EL (cell line): ENCODE results near the gene ERI2.
"Not testable (repeated sequence)": the region's sequence is repeated elsewhere in the genome, so short reads cannot be mapped to it uniquely, and the experiment has no call there.

Source experiments
- DNase-seq: peaks from one replicate; pipeline ENCODE4 v3.0.0-alpha.2; 2016

ERI2 gene

DNA sequence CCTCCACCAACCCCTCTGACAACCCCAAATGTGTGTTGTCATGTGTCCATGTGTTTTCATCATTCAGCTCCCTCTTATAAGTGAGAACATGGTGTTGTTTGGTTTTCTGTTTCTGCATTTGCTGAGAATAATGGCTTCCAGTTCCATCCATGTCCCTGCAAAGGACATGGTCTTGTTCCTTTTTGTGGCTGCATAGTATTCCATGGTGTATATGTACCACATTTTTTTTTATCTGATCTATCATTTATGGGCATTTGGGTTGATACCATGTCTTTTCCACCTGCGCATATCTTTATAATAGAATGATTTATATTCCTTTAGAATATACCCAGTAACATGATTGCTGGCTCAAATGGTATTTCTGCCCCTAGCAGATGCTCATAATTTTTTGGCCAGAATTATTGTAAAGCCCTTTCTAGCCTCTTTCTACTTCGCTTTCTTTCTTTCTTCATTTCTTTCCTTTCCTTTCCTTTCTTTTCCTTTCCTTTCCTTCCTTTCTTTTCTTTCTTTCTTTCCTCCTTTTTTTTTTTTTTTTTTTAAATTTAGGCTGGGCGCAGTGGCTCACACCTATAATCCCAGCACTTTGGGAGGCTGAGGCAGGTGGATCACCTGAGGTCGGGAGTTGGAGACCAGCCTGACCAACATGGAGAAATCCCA is 12.8 kb upstream of the ERI2 start:
- DNase-seq = no peak

DNA sequence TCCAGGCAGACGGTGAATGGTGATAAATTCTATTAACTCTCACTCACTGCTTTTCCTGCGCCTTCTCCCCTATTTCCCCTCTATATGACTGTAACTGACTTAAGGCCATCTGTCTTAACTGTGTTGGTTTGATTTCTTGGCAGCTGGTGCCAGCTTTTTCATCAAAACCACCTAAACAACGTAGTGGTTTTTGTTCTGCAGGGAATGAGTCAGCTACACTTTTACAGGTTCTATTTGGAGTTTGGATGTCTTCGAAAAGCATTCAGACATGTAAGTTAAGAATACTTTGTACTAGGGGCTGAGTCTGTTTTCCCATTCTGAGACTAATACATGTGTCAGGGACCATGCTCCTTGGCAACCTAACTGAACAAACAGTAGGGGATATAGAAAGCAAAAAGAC is 8.5 kb upstream of the ERI2 start:
- no peak for DNase-seq

DNA sequence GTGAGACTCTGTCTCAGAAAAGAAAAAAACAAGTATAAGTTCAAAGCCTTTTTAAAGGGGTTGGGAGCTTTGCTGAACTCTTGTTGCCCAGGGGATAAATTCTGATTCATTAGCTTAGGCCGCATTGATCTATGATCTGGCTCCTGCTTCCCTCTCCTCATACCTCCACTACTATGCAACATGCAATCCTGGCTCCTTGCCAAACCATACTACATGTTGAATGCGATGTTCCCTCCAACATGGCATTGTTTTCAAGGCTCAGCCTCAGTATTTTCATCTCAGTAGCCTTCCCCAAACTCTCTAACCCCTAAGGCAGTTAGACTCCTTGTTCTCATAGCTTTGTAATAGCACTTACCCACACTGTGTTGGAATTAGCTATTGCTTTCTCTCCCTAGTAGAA is 6.2 kb upstream of the ERI2 start:
- DNase-seq = no peak

DNA sequence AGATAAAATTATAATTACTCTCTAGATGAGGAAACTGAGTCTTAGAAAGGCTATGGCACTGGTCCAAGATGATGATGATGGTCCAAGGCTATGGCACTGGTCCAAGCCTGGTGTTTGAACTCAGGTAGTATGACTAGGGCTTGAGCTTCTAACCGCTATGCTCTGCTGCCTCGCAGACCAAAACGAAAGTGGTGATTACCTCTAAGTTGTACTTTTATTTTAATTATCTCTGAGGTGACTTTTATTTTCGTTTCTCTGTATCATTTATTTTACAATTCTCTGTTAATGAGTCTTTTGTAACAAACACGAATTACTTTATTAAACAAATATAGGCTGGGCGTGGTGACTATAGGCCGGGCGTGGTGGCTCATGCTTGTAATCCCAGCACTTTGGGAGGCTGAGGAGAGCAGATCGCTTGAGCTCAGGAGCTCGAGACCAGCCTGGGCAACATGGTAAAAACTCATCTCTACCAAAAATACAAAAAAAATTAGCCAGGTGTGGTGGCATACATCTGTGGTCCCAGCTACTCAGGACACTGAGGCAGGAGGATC is 5.7 kb upstream of the ERI2 start:
- DNase-seq = no peak

DNA sequence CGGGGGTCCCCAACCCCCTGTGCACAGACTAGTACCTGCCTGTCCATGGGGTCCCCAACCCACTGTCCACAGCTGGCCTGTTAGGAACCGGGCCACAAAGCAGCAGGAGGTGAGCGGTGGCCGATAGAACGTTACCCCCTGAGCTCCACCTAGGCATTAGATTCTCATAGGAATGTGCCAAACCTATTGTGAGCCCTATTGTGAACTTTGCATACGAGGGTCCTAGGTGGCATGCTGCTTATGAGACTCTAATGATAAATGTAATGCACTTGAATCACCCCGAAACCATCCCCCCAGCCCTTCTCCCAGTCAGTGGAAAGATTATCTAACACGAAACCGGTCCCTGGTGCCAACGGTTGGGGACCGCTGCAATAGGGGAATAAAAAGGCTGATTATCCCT is 1.6 kb upstream of the ERI2 start:
- DNase-seq = no peak

DNA sequence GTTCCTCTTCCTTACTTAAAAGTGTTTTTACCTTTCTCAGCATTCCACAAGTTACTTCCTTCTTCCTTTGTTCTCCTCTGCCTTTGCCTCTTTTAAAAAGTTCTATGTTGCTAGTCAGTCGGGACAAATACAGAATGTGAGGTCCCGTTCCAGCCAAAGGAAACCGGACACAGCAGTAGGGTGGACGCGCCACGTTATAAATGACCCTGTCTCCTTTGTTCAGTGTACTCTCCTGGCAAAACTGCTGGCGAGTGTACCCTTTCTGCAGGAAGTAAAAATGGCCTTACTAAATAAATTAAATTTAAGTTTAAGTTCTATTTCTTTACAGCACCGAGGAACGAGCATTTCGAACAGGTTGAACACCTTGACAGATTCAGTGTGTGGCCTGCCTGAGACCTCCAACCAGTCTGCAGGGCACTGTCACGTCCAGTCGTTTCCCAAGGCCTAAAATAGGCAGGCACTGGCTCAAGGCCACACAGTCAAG is 546 bp downstream of the ERI2 start:
- DNase-seq = peak; percentile 1

DNA sequence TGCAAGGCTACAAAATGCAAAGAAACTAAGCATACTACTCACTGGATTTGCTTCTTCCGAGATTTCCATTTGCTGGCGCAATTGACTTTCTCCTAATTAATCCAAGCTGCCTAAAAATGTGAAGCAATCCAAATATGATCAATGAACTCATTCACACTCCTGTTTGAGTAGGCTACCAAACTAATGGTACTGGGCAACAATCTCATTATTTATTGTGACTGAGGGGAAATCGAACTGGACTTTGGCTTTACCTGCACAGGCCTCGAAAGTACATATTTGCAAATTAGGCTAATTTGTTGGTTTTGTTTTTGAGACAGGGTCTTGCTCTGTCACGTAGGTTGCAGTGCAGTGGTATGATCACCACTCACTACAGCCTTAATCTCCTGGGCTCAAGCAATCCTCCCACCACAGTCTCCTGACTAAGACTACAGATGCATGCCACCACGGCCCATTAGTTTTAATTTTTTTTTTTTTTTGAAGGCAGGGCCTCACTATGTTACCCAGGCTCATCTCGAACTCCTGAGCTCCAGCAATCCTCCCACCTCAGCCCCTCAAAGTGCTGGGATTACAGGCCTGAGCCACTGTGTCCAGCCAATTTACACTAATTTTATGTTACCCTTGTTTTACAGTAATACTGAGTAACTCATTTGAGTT is 2.6 kb downstream of the ERI2 start:
- DNase-seq = no peak

DNA sequence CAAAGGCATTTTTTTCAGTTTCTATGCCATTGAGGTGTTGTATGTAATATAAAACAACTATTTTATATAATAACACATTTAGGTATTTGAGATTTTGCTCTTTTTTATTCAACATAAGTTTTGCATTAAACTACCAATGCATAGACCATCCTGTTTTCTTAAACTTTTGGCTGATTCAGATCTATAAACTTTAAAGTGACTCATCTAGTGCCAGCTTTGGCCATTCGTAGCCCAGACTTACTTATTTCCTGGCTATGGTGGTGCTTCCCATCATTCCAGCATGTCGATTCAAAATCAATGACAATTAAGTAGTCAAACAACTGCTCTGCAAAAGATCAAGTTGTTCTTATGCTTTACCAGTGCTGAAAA is 3.1 kb downstream of the ERI2 start:
- DNase-seq = peak; percentile 44

DNA sequence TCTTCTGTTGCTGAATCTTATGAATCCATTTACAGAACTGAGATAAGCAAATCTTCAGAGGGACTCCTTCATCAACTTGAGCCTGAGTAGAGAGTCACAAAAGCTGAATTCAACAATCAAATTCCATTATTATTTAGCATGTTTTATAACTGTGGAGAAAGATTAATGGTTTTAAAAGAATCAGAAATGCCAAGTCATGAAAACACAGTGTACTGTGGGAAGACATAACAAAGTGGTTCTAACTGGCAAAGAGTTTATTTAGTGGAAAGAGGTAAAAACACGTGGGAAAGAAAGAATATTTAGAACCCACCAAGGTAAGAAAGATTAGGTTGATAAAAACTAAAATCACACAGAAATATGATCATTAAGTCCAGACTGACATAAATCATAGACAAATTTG is 5.0 kb downstream of the ERI2 start:
- no peak for DNase-seq

DNA sequence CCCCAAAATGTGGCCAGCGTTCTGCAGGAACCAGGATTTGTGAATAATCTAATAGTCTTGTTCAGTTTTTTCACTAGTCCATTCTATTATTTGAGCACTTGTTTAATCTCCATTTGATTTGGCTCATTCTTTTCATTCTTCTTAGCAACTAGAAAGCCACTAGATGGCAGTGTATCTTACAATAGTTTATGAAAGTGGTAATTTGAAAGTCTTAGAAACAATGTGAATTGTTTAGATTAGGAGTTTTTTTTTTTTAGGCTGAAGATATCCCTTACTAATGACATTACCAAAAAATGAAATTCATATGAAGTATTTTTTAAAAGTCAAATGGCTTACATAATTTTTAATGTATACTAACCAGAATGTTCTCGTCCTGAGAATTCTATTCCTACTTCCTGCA is 6.7 kb downstream of the ERI2 start:
- no peak for DNase-seq

DNA sequence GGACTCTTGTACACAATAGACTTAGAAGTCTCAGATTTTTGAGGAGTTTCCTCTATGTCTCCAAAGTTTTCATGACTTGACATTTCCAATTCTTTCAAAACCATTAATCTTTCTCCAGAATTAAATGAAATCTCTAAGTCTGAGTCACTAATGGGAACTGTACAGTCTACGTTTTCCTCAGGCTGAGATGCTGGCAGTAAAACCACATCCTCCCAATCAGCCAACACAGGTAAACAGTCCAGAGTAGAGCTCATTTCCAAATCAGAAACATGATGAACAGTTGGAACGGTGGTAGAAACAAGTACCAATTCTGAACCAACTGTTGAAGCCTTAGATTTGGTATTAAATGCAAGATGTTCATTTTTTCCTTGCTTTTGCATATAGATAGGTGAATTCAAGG is 7.9 kb downstream of the ERI2 start:
- no peak for DNase-seq

DNA sequence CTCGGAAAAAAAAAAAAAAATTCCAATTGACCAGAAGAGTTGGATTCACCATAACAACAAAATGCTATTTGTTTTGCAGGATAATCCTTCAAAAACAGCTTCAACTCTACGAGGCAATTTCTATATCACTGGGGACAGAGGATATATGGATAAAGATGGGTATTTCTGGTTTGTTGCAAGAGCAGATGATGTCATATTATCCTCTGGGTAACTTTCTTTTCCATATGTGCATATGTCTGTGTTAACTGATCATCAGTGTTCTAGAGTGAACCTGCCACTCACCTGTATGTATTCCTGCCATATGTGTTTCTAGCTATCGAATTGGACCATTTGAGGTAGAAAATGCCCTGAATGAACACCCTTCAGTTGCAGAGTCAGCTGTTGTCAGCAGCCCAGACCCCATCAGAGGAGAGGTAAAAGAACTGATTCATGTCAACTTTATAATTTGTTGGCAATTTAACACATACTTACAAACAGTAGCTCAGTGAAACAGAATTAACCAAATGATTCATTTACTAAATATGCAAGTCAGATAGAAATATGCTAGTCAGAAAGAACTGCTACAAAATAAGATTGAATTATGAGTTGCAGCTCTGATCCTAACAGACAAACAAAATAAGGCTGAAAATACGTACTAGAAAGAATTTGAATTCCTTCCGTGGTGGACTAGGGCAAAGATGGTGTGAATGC is 14.2 kb downstream of the ERI2 start:
- DNase-seq = peak; percentile 5

DNA sequence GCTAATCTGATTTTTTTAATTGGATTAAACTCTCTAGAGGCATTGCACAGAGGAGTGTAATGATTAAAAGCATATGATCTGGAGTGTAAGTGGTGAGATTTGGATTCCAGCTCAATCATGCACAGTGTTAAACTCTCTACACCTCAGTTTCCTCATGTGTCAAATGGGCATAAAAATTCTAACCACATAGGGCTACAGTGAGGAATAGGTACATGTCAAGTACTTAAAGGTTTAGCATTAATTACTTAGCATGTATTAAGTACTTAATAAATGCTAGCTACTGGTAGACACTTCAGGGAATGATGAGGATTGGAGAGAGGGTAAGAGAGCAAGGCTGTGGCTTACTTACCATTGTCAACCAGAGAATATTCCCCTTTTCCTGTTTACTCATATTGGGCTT is 17.1 kb downstream of the ERI2 start:
- DNase-seq = no peak

DNA sequence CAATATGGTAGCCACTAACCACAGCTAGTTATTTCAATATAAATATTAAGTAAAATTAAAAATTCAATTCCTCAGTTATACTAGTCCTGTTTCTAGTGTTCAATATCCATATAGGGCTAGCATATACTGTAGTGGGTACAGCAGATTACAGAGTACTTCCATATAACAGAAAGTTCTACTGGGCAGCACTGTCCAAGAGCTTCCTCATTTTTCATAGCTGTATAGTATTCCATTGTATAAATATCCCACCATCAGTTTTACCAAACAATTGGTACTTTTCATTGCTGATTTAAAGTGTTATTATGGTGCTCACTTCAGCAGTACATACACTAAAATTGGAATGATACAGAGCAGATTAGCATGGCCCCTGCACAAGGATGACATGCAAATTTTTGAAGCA is 22.1 kb downstream of the ERI2 start:
- no peak for DNase-seq

DNA sequence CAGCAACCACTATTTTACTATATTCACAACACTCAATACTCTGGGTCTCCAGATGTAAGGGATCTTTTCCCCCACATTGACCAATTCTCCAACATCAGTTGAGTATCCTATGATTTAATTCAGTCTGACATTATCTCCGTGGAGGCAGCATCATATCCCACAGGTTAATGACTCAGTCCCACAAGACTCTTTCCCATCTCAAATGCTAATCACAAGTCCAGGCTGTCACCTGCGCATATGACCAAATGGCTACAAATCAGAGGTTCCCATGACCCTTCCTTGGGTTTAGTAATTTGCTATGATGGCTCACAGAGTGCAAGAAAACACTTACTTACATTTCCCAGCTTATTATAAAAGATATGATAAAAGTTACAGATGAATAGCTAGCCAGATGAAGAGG is 23.8 kb downstream of the ERI2 start:
- DNase-seq = no peak

DNA sequence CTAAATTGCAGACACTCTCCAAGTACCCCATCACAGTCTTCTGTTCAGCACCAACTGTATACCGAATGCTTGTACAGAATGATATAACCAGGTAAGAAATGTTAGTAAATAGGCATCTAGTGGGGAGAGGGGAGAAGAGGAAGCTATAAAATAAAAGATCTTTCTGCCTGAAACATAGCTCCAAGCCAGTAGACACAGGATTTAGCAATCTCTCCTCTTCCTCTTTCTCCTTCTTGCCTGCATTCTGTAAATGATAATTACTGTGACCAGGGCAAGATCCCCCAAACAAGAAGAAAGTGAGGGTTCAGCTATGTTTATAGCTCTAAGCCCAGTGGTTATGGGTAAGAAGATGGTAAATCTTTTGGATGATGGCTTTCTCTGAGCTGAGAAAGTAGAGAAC is 24.6 kb downstream of the ERI2 start:
- DNase-seq = no peak

DNA sequence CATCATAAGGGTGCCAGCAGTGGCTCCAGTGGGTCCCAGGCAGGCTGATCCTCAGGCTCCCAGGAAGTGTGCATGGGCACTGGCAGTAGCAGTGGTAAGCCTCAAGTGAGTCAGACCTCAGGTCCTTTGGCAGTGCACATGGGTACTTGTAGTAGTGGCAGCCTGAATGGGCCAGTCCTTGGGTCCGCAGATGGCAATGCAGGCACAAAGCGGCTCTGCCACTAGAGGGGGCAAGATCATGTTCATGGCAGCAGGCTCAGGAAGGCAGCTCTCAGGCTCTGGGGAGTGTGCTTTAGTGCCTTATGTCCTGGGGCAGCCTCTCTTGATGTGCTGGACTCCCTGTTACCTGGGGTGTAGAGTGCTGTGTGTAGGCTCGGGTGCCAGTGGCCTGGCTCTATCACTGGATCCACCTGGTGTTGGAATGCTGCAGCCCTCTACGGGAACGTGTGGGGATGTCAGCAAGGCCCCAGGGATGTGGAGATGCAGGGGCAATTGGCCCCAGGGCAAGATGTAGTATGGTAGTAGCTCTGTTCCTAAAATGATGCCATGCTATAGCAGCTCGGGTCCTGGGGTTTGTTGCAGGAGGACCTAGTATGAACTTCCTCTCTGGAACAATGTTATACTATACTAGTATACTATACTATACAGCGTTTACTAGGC is 31.4 kb downstream of the ERI2 start:
- peak; percentile 76 for DNase-seq

DNA sequence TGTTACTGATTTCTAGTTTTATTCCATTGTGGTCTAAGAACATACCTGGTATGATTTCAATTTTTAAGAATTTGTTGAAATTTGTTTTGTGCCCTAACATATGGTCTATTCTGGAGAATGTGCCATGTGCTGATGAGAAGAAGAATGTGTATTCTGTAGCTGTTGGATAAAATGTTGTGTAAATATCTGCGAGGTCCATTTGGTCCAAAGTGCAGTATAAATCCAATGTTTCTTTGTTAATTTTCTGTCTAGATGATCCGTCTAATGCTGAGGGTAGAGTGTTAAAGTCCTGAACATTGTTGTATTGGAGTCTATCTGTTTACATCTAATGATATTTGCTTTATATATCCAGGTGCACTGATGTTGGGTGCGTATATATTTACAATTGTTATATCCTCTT is 32.6 kb downstream of the ERI2 start:
- no peak for DNase-seq

DNA sequence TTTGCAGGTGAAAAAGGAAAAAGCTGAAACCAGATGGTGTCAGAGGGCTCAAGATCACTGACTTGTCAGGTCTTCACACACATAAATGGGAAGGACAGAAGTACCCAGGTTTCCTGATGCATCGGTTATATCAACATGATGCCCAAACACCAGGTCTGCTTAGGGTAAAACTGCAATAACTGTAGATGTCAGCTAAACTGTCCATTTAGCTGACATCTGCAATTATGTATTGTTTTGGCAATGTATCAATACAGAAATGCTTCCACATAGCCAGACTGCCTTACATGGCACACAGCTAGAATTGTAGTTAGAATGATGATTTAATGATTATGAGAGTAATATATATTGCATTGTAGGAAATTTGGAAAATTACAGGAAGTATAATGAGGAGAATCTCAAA is 37.5 kb downstream of the ERI2 start:
- no peak for DNase-seq

DNA sequence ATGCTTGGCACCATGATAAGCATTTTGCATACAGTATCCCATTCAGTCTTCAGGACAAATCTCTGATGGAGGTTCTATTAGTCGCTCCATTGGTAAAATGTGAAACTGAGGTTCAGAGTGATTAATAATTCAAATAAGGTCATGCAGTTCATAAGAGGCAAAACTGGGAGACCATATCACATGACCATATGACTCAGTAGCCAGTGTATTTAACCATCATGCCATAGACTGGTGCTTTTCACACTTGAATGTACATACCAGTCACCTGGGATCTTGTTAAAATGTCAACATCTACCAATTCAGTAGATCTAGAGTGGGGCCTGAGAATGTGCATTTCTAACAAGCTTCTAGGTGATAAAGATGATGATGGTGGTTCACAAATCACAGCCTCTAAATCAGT is 38.2 kb downstream of the ERI2 start:
- no peak for DNase-seq

DNA sequence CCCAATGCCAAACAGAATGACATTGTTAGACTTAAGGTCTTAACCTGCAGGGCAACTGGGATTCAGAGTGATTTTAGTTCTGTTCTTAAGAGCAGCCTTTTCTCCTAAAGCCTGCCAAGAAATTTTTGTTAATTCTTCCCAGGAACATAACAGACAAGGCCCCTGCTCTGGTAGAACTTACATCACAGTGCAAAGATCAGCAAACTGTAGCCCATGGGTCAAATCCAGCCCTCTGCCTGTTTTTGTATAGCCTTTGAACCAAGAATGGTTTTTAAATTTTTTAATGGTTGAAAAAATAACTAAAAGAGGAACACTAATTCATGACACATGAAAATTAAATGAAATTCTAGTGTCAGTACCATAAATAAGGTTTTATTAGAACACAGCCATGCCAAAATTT is 38.7 kb downstream of the ERI2 start:
- no peak for DNase-seq

DNA sequence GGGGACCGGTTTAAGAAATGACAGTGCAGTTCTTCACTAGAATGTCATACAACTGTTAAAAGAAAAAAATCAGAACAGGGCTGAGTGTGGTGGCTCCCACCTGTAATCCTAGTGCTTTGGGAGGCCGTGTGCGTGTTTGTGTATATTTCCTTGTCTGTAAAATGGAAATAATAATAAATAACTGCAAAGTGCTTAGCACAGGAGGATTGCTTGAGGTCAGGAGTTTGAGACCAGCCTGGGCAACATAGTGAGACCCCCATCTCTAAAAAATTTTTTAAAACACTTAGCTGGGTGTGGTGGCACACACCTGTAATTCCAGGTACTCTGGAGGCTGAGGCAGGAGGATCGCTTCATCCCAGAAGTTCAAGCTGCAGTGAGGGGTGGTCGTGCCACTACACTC is 40.0 kb downstream of the ERI2 start:
- DNase-seq = no peak

DNA sequence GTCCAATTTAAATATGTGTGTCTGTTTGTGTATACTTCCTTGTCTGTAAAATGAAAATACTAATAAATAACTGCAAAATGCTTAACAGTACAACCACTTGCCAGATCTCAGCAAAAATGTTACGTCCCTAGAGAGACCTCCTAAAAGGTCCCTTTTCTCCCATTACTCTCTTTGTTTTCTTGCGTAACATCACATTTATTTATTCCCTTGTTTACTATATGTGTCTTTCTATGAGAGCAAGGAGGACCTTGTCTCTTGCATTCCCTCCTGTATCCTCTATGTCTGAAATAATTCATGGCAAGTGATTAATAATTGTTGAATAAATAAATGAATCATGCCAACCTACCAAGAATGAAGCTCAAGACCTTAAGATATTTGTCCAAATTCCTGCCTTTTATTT is 40.5 kb downstream of the ERI2 start:
- no peak for DNase-seq

DNA sequence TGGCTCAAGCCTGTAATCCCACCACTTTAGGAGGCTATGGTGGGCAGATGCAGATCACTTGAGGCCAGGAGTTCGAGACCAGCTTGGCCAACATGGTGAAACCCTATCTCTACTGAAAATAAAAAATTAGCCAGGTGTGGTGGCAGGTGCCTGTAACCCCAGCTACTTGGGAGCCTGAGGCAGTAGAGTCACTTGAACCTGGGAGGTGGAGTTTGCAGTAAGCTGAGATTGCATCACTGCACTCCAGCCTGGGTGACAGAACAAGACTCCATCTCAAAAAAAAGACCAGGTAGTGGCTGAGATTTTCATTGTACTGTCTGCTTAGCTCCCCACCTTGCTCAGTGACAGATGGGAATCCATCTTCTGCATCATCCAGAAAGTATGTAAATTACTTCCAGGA is 41.8 kb downstream of the ERI2 start:
- not testable (repeated sequence) for DNase-seq
